ENCODE measurements around the gene TACSTD2. TPM values are rescaled to one million over a fixed set of nuclear protein-coding genes. Genes with fewer than 3 reads are reported as not detected.

TACSTD2 gene
- total and polyA plus RNA-seq, 2 of the 4 experiments (the other 2 are of a cell fraction): not detected

GRCh38 chr1:58529284-58529683 lies 47.8 kb downstream of the TACSTD2 start:
- CTCF ChIA-PET: no interaction called here
- TF ChIP-seq MXI1 (IDR thresholded peaks at IDR 0.05; ENCODE audit: borderline replicate concordance, low read depth, low read length): no peak
- no peak for TF ChIP-seq FOS (IDR thresholded peaks at IDR 0.05; ENCODE audit: low read depth, low read length)
- TF ChIP-seq MAFK (IDR thresholded peaks at IDR 0.05; ENCODE audit: low read depth, low read length): no peak
- TF ChIP-seq RAD21 (IDR thresholded peaks at IDR 0.05; ENCODE audit: low read length): no peak
- no peak for TF ChIP-seq SMC3 (IDR thresholded peaks at IDR 0.05; ENCODE audit: low read depth, low read length)
- TF ChIP-seq CEBPB (IDR thresholded peaks at IDR 0.05; ENCODE audit: low read depth, low read length): no peak

More at GRCh38 chr1:58529284-58529683, 47.8 kb downstream of the TACSTD2 start:
- H3K4me1 ChIP-seq (ENCODE audit: control insufficient read depth, insufficient read depth, low read length): no peaks in the 10 kb centered on the region
- no peaks in the 10 kb centered on the region for H4K20me1 ChIP-seq (ENCODE audit: insufficient read depth, low read length)
- H3K9me1 ChIP-seq (ENCODE audit: insufficient read depth, low read length): no peaks in the 10 kb centered on the region
- BruUV-seq (replicated peaks): no TSS peak
- H4K5ac ChIP-seq (ENCODE audit: low read depth, low read length): no peak overlapping the region
- H3K27me3 ChIP-seq (ENCODE audit: control insufficient read depth, insufficient read depth, low read length): no peaks in the 10 kb centered on the region
- dilution Hi-C loops (cut with HindIII; ENCODE audit: low sequenced_read_pairs, unreplicated experiment) (no loop called here), in situ Hi-C loops (cut with MboI; ENCODE audit: low sequenced_read_pairs) (no loop called here), intact Hi-C loops (cut with micrococcal nuclease) (no loop called here)
- no peak for ATAC-seq (ENCODE audit: low read depth)
- H2AK5ac ChIP-seq (ENCODE audit: low read depth, low read length): no peak overlapping the region
- H3K79me1 ChIP-seq (ENCODE audit: low read depth in 1 of 2, low read length in 2 of 2): no peaks in the 10 kb centered on the region
- H3K4me3 ChIP-seq (ENCODE audit: insufficient read depth, low read depth, low read length): no peak overlapping the region
- no peak overlapping the region for H3K4me2 ChIP-seq (ENCODE audit: low read depth, low read length)
- no peak overlapping the region for H3K56ac ChIP-seq (ENCODE audit: extremely low read depth, insufficient read depth, low read length)
- no peak overlapping the region for H2BK5ac ChIP-seq (ENCODE audit: low read depth, low read length, poor library complexity, severe bottlenecking)
- no peak overlapping the region for H3K4ac ChIP-seq (ENCODE audit: low read depth, low read length)
- no peak overlapping the region for H3K23ac ChIP-seq (ENCODE audit: low read depth, low read length)
- no CpG with 5 or more reads among the region's 1 CpG for WGBS, 2 experiments (ENCODE audit: extremely low coverage in 2 of 2, insufficient read length in 1 of 2)
- H4K91ac ChIP-seq (ENCODE audit: insufficient read depth, low read depth, low read length): no peak overlapping the region
- no peak overlapping the region for H2BK20ac ChIP-seq (ENCODE audit: low read depth, low read length)
- no peak overlapping the region for H3K9ac ChIP-seq (ENCODE audit: low read depth, low read length)
- no peaks in the 10 kb centered on the region for H3K36me3 ChIP-seq (ENCODE audit: control insufficient read depth, insufficient read depth, low read length)
- POLR2A ChIA-PET (ENCODE audit: unreplicated experiment): no interaction called here
- no peak for DNase-seq
- no peak overlapping the region for H4K8ac ChIP-seq (ENCODE audit: low read depth in 2 of 2, low read length in 2 of 2)
- no peaks in the 10 kb centered on the region for H3K9me3 ChIP-seq (ENCODE audit: control insufficient read depth, insufficient read depth, low read length)
- H2AFZ ChIP-seq (replicated peaks; ENCODE audit: low read length, poor library complexity): no peak overlapping the region
- no peak overlapping the region for H2AK9ac ChIP-seq (replicated peaks; ENCODE audit: low read depth, low read length, poor library complexity)
- no peak overlapping the region for H3K14ac ChIP-seq (replicated peaks; ENCODE audit: low read depth, low read length)
- no peak overlapping the region for H3K18ac ChIP-seq (ENCODE audit: low read depth, low read length)
- H3K27ac ChIP-seq (ENCODE audit: insufficient read depth, low read length): no peak overlapping the region
- H2BK15ac ChIP-seq (ENCODE audit: low read depth, low read length): no peak overlapping the region
- H2BK120ac ChIP-seq (ENCODE audit: low read depth, low read length): no peak overlapping the region

Measured in IMR-90 (cell line).